Panc1 (cell line): ENCODE measurements around the gene TCN1. TPM values are rescaled to one million over a fixed set of nuclear protein-coding genes. Genes with fewer than 3 reads are reported as not detected.

ENCODE experiments used
- ATAC-seq: fragments of 200-7000 bp; cut with Tn5 transposase; 2 replicates; pipeline ENCODE4 v1.9.1; 2020; ENCODE audit warnings: mild to moderate bottlenecking, moderate library complexity
- BruUV-seq: library from RNA; stranded (reverse); fragments of 400-500 nt; replicated peaks from 2 replicates; lab custom pipeline; 2021; lab: Mats Ljungman, UMichigan
- CTCF ChIA-PET: fragments of 300-600 bp; sonication (Branson Sonifier 250); formaldehyde crosslinking; loops from one replicate; lab custom pipeline; 2022; ENCODE audit warnings: antibody characterized with exemption; lab: Charles Lee
- POLR2A ChIA-PET: fragments of 300-600 bp; sonication (Branson Sonifier 250); formaldehyde crosslinking; loops from one replicate; lab custom pipeline; 2022; ENCODE audit warnings: antibody characterized with exemption; lab: Charles Lee
- DNase-seq: peaks from one replicate; pipeline ENCODE4 v3.0.0-alpha.2; 2010; ENCODE audit warnings: low read depth, low spot score
- H3K27ac ChIP-seq: 2 replicates; pipeline ENCODE4 v1.5.1; 2011; ENCODE audit warnings: mild to moderate bottlenecking, low read length, inconsistent platforms
- H3K27me3 ChIP-seq: fragments of 200-500 bp; sonication (Bioruptor generic); 2 replicates; pipeline ENCODE4 v1.6.0; 2014; ENCODE audit warnings: low read length, inconsistent platforms; ENCODE audit not compliant: control insufficient read depth, insufficient read depth
- H3K36me3 ChIP-seq: fragments of 200-500 bp; sonication (Bioruptor generic); 2 replicates; pipeline ENCODE4 v1.5.1; 2014; ENCODE audit warnings: inconsistent platforms, mild to moderate bottlenecking, low read length, moderate library complexity; ENCODE audit not compliant: control insufficient read depth, insufficient read depth
- H3K4me1 ChIP-seq: 2 replicates; pipeline ENCODE4 v1.5.1; 2011; ENCODE audit warnings: inconsistent platforms, mild to moderate bottlenecking, low read length, moderate library complexity; ENCODE audit not compliant: control insufficient read depth, insufficient read depth
- H3K4me3 ChIP-seq, 2 experiments: 2 replicates each; pipeline ENCODE4 v1.5.1; 2011 to 2012; ENCODE audit warnings: low read depth in 2 of 2, low read length in 2 of 2, mild to moderate bottlenecking in 2 of 2, inconsistent platforms in 1 of 2, moderate library complexity in 1 of 2
- H3K9me3 ChIP-seq: fragments of 200-500 bp; sonication (Bioruptor generic); 2 replicates; pipeline ENCODE4 v1.5.1; 2014; ENCODE audit warnings: low read depth, mild to moderate bottlenecking, inconsistent platforms, low read length, moderate library complexity; ENCODE audit not compliant: control insufficient read depth, insufficient read depth
- CTCF ChIP-seq: fragments of 450-650 bp; IDR thresholded peaks from 2 replicates; pipeline ENCODE4 v1.5.1; 2017; ENCODE audit warnings: mild to moderate bottlenecking
- POLR2AphosphoS5 ChIP-seq: IDR thresholded peaks from 2 replicates; pipeline ENCODE4 v1.6.1; 2012; ENCODE audit warnings: mild to moderate bottlenecking, low read depth, low read length, moderate library complexity
- REST ChIP-seq, 2 experiments: IDR thresholded peaks; 2 replicates each; pipeline ENCODE4 v1.6.1; 2011 to 2012; ENCODE audit warnings: low read depth in 2 of 2, control low read depth in 1 of 2, low read length in 1 of 2, mild to moderate bottlenecking in 1 of 2, moderate library complexity in 1 of 2; ENCODE audit not compliant: insufficient read depth in 1 of 2
- SIN3A ChIP-seq: IDR thresholded peaks from 2 replicates; pipeline ENCODE4 v1.6.1; 2012; ENCODE audit warnings: low read depth, mild to moderate bottlenecking, low read length, moderate library complexity, borderline replicate concordance; ENCODE audit not compliant: insufficient read depth
- TCF7L2 ChIP-seq: IDR thresholded peaks from 2 replicates; pipeline ENCODE4 v1.6.1; 2011; ENCODE audit warnings: mild to moderate bottlenecking, low read depth, low read length, inconsistent platforms
- in situ Hi-C: cut with HindIII; loops from 2 replicates; pipeline ENCODE4 v1.10.0; 2016; ENCODE audit warnings: low sequenced_read_pairs, low pct_unique_long_range_greater_than_20kb
- intact Hi-C: fragments of 100-400 bp; cut with micrococcal nuclease; formaldehyde crosslinking; loops from one replicate; pipeline ENCODE4 v1.10.0; 2022; ENCODE audit not compliant: unreplicated experiment
- total RNA-seq: library from RNA; stranded (reverse); gene quantifications from one replicate; pipeline ENCODE4 v1.2.1, GENCODE V29; 2021; ENCODE audit not compliant: unreplicated experiment

The TCN1 gene
- total RNA-seq, 1 experiment from 2014 or later = not detected

- Histone ChIP-seq H3K27me3 (no peaks in the 10 kb centered on the region), H3K4me3 (no peak overlapping the region), H3K4me1 (no peaks in the 10 kb centered on the region), H3K27ac (no peak overlapping the region), H3K36me3 (no peaks in the 10 kb centered on the region), H3K9me3 (no peaks in the 10 kb centered on the region; the same call in 1 of the 2 replicates)
- DNase-seq (no peak), ATAC-seq (no peak)
- TF ChIP-seq CTCF = no peak
- TF ChIP-seq TCF7L2 = no peak
- no peak for TF ChIP-seq REST (IDR thresholded peaks at IDR 0.05; ENCODE audit: insufficient read depth in 1 of 2, low read depth in 2 of 2, low read length in 1 of 2)
- no peak for TF ChIP-seq SIN3A
- TF ChIP-seq POLR2AphosphoS5 = no peak
- POLR2A ChIA-PET = interaction anchor here (0.7 kb wide), 1 partner anchor 103 kb away, joined by 3 read pairs; no protein-coding TSS in a partner anchor
- intact Hi-C loops (no loop called here), in situ Hi-C loops (no loop called here)
- no TSS peak for BruUV-seq
- CTCF ChIA-PET = no interaction called here
Measured at GRCh38 chr11:59815754-59816153, 50.5 kb downstream of the TCN1 start.

DNA sequence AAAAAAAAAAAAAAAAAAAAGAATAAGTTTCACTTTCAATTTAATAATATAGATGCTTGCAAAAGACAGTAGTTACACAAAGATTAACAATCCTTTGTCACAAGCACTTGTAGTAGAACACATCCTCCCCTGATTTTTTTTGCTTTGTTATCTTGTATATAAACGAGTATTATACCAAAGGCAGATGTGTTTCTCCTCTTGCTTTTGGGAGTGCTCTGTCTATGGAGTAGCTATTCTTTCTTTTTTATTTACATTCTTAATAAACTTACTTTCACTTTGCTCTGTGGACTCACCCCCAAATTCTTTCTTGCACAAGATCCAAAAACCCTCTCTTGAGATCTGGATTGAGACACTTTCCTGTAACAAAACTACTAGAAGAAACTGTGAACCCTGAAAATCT is 52.3 kb downstream of the TCN1 start:
- CTCF ChIA-PET = no interaction called here
- H3K4me1 ChIP-seq = peaks cover 5% of the 10 kb centered on the region; the same call in 1 of the 2 replicates
- ATAC-seq = no peak
- no peaks in the 10 kb centered on the region for H3K27me3 ChIP-seq
- no peak overlapping the region for H3K4me3 ChIP-seq
- BruUV-seq = no TSS peak
- POLR2A ChIA-PET = interaction anchor here (0.6 kb wide), 1 partner anchor 58 kb away, joined by 11 read pairs; no protein-coding TSS in a partner anchor
- H3K36me3 ChIP-seq = 0 out of 2 replicates have a peak, but pooled peaks cover under 1% of the 10 kb centered on the region
- intact Hi-C loops (no loop called here), in situ Hi-C loops (no loop called here)
- no peak for DNase-seq
- no peaks in the 10 kb centered on the region; the same call in 1 of the 2 replicates for H3K9me3 ChIP-seq
- no peak for TF ChIP-seq SIN3A
- TF ChIP-seq POLR2AphosphoS5 = no peak
- no peak for TF ChIP-seq REST (IDR thresholded peaks at IDR 0.05; ENCODE audit: insufficient read depth in 1 of 2, low read depth in 2 of 2, low read length in 1 of 2)
- no peak for TF ChIP-seq CTCF
- no peak for TF ChIP-seq TCF7L2
- no peak overlapping the region for H3K27ac ChIP-seq
